IPS DF 19.7 (cell line): Measurements from ENCODE around the gene NUDT6.
"Not testable (repeated sequence)": the region's sequence is repeated elsewhere in the genome, so short reads cannot be mapped to it uniquely, and the experiment has no call there.

Experiments
- DNase-seq: peaks from one replicate; pipeline ENCODE4 v3.0.0-alpha.2; 2013; ENCODE audit warnings: low read depth, low spot score

The NUDT6 gene, protein sequence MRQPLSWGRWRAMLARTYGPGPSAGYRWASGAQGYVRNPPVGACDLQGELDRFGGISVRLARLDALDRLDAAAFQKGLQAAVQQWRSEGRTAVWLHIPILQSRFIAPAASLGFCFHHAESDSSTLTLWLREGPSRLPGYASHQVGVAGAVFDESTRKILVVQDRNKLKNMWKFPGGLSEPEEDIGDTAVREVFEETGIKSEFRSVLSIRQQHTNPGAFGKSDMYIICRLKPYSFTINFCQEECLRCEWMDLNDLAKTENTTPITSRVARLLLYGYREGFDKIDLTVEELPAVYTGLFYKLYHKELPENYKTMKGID

GRCh38 chr4:122921971-122922876 lies at the start of gene NUDT6:
TSS of gene NUDT6 (minus strand) at chr4:122922597. CDS start at chr4:122922572, 25 bp downstream.
- DNase-seq: no peak

GRCh38 chr4:122968227-122968812 lies 45.9 kb upstream of the NUDT6 start:
- no peak for DNase-seq

GRCh38 chr4:122967231-122967630 lies 44.8 kb upstream of the NUDT6 start:
- DNase-seq: no peak

DNA sequence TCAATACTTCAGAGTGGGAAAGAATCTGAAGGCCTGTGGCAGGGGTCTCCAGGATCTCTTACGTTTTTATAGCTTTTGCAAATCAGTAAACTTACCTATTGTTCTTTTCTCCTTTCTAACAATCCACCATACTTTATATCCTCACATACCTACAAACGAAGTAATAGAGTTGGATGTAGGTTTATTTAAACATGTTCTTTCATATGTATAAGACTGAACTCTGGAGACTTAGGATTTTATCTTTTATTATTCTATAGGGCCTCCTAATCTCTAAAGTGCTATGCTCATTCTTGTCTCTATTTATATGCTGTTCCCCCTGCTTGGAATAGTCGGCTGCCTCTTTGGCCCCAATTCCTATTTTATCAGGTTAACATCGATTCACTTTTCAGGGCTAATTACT lies 43.8 kb upstream of the NUDT6 start:
- DNase-seq: no peak

DNA sequence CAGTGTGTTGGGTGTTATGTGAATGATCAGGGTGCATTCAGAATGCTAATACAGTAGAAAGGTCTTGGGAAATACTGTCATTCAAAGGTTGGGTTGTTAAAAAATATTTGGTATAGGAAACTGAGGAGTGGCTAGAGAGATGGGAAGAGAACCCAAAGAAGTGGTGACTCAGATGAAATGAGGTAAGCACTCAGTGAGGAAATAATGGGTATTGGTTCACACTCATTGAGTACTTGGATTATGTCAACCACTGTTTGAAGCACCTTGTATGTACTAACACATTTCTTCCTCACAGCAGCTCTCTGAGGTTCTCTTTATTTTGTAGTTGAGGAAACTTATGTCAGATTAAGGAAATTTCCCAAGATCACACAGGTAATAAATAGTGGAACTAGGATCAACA lies 40.8 kb upstream of the NUDT6 start:
- no peak for DNase-seq

GRCh38 chr4:122960611-122961000 lies 38.2 kb upstream of the NUDT6 start:
- DNase-seq: no peak

DNA sequence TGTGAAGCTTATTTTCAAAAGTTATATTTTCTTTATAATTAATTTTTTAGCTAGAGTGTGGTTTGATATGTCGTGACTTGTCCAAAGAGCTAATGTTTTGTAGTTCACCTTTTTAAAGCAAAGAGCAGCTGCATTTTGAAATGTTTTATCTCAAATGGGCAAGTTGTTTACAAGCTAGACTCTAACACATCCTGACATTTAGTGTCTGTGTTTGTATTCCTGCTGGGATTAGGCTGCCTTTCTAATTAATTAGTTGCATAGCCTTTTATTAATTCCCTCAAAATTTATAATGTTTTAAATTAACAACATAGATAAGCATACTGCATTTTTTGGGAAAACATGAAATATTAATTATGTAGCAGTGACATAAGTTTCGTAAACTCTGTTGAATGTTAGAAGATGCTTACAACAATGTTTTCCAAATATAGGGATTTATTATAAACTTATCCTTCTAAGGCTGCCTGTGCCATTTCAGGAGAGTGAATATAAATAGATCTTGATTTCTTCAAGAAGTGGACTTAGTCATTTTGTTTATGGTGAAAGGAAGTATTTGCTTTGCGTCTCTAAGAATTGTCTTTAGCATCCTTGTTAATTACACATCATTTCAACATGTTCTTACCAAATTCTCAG lies 37.7 kb upstream of the NUDT6 start:
- DNase-seq: no peak

DNA sequence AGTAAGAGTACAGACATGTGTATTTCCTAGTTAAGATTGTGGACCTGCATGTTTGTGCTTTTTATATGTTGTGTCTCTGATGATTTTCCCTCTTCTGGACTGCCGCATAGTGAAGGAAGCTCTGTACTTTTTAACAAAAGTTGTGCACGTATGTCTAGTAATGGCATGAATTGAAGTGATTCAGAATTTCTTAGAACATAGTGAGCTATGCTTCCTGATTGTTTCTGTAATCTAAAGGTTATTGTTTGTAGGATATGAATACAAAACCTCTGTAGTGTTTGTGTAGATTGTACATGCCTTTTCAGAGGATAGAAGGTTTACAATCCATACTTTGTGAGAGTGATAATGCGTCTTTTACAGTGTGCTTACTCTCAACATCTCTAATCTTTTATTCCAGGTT lies 37.0 kb upstream of the NUDT6 start:
- no peak for DNase-seq

- no peak for DNase-seq
Observed at GRCh38 chr4:122958505-122958904, 36.1 kb upstream of the NUDT6 start.

GRCh38 chr4:122953924-122954323 lies 31.5 kb upstream of the NUDT6 start:
- DNase-seq: no peak

GRCh38 chr4:122952028-122952427 lies 29.6 kb upstream of the NUDT6 start:
- DNase-seq: no peak

DNA sequence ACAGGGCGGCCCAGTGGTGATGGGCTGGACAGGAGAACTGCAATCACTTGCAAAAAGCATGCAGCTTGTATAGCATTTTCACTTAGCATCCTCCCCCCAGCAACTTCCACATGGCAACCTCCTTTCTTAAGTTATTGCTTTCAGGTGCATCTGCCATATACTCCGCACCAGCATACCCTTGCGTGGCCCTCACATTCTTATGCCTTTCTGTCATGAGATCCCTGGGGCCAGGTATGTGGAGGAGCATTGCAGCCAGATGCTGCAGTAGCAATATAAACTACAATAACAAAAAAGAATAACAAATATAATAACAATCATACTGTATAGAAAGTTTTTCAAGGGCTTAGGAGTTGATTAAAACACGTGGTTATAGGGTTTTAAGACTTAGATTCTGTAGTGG lies 26.3 kb upstream of the NUDT6 start:
- no peak for DNase-seq

DNA sequence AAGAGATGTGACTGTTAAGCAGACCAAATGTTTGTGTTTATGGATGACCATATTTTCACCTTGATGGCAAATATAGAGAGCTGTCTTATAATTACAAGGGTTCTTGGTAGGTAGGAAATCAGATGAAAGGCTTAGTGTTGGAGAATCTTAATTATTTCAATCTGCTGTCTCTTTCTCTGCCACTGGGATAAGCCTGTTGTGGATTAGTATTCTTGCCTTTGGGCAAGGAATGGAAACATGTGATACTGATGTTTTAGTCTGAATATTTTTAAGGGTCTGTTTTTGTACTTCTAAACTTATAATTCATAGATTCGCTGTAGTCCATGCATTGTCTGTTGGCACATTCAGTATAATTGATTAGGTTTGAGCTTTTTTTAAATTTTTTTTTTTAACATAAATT lies 23.7 kb upstream of the NUDT6 start:
- DNase-seq: no peak

- not testable (repeated sequence) for DNase-seq
Observed at GRCh38 chr4:122945136-122945535, 22.7 kb upstream of the NUDT6 start.

DNA sequence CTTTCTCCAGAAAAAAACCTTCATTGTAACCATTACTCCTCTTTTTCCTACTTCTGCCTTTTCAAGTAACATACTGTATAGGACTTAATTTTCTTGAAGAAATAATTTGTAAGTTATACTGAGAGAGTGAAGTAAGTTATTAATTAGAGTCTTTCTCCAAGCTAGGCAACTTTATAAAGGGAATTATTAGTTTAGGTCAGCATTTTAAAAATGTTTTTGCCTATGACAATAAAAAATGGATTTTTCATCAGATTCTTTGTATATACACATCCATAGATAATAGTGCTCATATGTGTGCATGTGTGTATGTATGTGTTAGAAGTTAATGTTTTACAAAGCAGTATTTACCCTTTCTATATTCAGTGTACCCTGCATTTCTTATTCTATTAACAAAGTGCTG lies 10.4 kb upstream of the NUDT6 start:
- DNase-seq: no peak

DNA sequence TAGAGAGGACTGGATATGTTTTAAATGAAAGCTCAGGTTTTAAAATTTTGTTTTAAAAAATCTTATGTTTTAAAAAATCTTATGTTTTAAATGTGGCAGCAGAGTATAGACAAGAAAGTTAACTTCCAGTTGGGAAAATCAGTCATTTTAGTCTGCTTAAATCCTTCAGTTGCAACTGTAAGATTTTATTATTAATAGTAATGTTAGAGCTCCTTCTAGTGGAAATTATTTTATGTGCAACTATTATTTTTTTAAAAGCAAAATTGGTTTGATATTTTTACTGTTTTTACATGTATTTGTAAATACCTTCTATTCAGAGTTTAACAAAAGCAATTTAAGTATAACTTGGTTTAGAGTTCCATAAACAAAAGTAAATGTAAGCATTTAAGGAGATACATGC lies 8.5 kb upstream of the NUDT6 start:
- no peak for DNase-seq

DNA sequence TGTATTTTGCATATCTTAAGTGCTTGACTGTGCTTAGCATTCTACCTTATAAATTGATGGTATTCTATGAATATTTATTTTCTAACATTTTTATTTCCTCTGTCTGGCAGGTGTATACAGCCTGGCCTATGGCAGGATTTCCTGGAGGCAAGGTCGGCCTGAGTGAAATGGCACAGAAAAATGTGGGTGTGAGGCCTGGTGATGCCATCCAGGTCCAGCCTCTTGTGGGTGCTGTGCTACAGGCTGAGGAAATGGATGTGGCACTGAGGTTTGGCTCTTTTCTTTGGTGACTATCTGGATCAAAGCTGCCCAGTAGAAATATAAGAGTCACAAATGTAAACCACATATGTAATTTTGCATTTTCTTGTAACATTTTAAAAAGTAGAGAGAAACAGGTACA lies 6.5 kb upstream of the NUDT6 start:
- DNase-seq: no peak

- DNase-seq: peak; percentile 75
Observed at GRCh38 chr4:122922877-122923511, 597 bp upstream of the NUDT6 start.

GRCh38 chr4:122921300-122921699 lies 1.1 kb downstream of the NUDT6 start:
- no peak for DNase-seq

DNA sequence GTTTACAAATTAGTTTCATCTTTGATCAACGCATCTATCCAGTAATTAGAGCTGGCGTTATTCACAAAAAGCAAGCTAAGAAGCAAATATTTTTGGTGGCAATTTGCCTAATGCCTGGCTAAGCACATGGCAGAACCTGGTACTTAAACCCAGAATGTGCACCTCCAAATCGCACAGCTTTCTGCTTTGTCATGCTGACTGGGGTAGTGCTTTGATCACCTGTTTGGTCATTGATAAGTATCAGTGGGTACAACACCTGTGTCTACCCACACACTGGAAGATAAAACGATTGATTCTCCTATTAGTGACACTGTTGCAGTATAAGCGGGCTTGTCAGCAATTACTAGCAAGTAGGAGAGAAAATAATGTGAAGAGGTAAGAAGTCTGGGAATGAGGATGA lies 1.9 kb downstream of the NUDT6 start:
- no peak for DNase-seq

GRCh38 chr4:122917731-122918130 lies 4.7 kb downstream of the NUDT6 start:
- DNase-seq: no peak

DNA sequence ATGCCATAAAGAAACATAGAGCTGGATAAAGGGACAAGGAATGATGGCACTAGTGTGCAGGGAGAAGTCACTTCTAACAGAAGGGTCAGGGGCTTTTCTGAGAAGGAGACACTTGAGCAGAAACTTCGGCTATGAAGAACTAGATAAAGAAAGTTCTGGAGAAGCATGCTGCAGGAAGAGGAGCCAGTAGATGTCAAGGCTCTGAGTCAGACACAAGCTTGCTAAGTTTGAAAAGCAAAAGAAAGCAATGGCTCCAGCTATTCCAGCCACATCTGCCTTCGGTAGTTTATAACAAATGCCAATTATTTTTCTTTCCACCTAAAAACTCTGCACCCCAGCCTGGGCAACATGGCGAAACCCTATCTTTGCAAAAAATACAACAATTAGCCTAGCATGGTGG lies 7.5 kb downstream of the NUDT6 start:
- DNase-seq: no peak
